GM21529 (cell line): ENCODE measurements around the gene LRFN2.

ENCODE experiments used
- ATAC-seq: cut with Tn5 transposase; IDR thresholded peaks from one replicate; pipeline ENCODE4 v1.9.1; 2021; ENCODE audit not compliant: unreplicated experiment

The LRFN2 gene

DNA sequence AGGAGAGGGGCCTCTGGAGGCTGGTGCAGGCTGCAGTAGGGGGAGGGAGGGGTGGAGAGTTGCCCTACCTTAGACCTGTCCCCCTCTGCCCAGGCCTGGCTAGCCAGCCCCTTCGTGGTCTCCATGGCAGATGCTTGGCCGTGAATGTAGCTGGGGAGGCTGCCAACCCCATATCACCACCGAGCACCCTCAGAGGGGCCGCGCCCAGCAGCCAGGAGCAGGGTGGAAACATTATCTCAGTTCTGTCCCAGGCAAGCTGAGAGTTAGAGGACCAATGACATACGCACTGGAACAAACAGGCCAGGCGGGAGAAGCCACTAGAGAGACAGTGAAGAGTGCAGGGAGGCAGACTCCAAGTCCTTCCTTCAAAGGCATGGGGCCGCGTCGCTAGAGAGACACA is 66.5 kb downstream of the LRFN2 start:
- ATAC-seq, result no peak

DNA sequence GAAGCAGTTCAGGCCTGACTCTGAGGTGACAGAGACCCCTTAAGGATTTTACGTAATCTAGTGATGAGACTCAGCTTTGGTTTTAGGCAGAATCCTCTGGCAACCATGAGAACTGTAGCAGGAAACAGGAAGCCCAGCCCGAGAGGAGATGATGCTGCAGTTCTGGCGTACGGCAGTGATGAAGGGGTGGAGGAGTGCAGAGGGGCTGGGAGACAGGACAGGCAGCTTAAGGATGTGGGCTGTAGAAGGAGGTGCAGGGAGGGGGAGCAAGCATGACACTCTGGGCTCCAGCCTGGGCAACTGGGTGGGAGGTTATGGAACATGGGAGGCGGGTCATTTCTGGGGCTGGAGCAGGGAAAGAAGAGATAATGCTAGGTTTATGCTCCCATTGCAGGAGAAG is 67.1 kb downstream of the LRFN2 start:
- ATAC-seq, result no peak

DNA sequence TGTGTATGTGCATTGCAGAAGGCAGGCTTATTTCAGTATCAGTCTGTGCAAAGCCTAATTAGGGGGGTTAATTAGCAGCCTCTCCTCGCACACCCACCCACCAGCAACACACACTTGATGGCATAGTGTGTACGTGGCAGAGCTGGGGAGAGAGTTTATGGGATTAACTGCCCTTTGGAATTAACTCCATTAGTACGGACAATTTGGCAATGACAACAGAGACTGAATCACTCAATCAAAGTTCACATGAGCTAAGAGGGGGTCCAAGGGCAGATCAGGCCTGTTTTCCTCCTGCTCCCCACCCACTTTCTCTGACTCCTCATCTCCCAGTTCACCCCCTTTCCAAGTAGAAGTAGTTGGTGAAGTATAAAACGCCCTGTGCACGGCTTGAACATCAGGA is 69.5 kb downstream of the LRFN2 start:
- ATAC-seq, result no peak

DNA sequence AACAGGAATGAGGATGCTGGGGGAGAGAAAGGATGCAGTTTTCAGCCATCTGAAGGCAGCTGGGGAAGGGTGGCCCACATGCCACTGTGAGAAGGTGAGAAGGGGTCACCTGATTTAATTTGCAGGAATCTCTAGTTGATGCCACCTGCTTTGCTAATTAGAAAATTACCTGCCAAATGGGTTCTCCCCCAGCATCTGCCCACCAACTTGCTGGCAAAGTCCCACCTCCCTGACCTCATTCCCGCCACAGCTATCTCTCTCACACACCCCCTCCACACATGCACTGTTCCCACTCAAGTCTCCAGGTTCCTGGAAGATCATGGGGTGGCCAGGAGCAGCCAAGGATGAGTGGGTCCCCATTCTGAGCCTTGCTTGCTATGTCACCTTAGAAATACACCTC is 70.7 kb downstream of the LRFN2 start:
- no peak for ATAC-seq

DNA sequence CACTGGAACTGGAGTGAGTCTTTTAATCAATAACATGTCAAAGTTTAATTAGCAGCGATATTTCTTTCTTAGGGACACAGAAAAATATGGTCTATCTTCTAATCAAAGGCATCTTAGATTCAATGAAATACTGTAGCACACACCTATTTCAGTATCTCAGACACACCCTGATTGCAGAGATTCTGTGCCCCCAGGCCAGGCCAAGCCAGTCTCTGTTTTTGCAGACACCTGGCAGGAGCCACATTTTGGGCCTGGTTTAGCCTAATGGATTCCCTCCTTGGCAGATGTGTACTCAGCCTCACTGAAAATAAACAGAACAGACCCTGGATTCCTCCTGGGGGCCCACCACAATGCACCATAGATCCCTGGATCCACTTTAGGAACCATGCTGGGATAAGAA is 74.8 kb downstream of the LRFN2 start:
- no peak for ATAC-seq

DNA sequence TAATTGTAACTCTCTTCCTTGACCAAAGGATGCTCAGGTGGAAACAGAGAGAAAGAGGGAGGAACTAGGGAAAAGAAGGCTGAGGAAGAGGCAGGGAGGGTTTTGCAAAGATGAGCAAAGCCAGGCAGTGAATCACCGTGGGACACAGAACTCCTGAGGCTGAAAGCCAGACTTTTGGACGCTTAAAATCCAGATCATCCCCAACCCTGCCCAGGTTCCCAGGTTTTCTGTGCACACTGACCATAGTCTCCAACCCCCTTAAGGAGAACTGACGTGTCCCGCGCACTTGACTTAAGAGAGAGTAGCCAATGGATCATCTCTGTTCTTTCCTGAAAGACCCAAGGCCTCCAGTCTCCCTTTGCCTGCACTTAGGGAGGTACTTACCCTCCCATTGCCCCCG is 75.3 kb downstream of the LRFN2 start:
- ATAC-seq, result no peak

DNA sequence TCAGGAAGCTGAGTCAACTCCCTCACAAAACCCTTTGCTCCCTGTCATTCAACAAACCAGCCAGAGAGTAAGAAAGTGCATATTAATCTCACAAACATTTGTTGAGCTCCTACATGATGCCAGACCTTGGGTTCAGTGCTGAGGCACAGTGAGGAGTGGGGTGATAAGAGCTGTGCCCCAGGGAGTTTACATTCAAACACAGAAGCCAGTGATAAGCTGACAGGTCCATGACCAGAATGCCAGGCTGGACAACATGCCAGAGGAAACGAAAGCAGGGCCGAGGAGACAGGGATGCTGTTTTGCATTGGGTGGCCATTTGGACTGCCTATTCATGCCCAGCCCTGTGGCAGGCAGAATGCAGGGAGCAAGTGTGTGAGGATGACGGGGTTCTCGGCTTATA is 76.7 kb downstream of the LRFN2 start:
- no peak for ATAC-seq

DNA sequence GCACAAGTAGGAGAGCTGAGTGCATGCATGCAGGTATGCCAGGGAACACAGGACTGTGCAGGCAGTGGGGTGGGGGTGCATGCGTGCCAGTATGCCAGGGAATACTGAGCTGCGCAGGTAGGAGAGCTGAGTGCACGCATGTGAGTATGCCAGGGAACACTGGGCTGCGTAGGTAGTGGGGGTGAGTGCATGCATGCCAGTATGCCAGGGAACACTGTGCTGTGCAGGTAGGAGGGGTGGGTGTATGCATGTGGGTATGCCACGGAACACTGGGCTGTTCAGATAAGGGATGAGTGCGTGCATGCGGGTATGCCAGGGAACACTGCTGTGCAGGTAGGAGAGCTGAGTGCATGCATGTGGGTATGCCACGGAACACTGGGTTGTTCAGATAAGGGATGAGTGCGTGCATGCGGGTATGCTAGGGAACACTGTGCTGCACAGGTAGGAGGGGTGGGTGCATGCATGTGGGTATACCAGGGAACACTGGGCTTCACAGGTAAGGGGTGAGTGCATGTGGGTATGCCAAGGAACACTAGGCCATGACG is 77.4 kb downstream of the LRFN2 start:
- no peak for ATAC-seq

DNA sequence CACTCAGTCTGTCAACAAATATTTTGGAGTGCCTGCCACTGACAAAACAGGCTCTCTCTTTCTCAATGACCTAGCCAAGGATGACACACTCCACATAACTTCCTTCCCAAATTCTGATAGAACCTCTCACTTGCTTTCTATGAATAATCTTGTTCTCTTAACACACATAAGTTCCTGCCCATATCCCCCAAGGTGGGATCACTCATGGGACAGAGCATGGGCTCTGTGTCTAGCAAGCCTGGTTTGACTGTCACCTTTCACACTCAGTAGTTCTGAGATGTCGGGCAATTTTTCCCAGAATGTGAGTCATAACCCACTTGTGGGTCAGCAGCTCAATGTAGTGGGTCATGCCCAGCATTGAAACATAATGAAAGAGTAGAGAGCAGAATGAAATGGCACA is 78.1 kb downstream of the LRFN2 start:
- no peak for ATAC-seq

DNA sequence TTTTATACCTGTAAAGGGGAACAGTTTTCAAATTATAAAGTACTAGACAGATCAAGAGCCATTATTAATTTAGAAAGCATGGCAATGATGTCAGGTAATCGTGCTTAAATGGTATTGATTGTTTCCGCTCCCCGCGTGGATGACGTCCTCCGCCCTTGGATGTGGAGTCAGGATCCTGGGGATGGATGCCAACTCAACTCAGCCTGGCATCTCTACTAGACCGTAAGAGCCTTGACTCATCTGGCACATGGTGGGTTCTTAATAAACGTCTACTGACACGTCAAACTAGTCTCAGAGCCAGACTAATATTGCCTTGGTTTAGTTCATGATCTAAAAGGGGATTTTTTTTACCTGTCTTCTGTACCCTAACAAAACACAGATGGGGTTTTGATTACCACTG is 80.2 kb downstream of the LRFN2 start:
- no peak for ATAC-seq

DNA sequence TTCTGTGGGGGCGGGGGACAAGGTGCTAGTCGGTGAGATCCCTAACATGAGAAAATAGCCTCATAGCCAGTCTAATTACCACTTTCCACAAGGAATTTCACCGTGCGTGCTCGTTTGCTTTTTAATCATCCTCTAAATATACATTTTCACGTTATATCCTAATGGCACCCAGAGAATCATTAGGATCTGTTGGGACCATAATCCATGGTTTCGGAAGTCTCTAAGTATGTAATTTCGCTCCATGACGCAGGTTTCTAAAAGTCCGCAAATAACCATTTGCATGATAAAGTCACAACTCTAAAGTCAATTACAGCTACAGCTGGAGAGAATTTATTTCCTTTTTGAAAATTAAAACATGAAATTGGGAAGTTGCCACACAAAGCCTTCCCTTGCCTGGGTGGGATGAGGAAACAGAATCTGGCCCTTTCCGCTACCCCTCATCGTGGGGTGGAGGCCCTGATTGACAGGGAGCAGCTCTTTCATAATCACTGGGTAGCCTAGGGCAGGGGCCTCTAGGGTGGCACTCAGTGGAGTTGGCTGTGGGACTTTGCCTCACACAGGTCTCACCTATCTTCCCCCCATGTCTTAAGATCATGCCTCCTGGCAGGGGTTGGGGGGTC is 81.9 kb downstream of the LRFN2 start:
- no peak for ATAC-seq

DNA sequence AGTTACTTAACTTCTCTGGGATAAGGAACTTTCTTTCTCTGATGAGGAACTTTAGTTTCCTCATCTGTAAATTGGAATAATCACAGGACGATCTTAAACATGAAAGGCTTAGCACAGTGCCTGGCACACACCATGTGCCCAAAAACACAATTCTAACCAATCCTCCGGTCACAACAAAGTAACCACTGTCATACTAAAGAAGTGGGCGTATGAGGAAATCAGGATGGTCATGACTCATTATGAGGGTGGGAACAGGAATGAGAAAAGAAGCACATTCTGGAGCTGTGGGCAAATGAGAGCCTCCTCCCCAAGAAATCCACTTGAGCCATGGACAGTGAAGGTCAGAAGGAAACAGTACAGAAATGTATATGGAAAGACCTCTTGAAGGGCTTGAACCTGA is 82.9 kb downstream of the LRFN2 start:
- no peak for ATAC-seq

DNA sequence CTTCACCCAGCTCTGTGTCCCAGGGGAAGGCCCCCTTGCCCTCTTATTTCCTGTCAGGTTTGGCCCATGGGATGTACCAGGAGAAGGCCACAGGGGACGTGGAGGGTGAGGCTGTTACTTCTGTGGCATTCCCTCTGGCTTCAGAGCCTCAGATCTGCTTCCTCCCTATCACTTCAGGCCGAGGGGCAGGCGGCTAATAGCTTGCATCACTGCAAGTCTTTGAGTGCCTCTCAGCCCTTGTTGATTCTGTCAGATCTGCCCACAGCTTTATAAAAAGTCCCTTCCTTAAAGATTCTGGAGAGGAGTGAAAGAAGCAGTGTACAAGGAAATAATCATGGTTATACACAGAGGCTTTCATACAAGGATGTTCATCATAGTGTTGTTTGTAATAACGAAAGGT is 86.9 kb downstream of the LRFN2 start:
- ATAC-seq, result no peak

DNA sequence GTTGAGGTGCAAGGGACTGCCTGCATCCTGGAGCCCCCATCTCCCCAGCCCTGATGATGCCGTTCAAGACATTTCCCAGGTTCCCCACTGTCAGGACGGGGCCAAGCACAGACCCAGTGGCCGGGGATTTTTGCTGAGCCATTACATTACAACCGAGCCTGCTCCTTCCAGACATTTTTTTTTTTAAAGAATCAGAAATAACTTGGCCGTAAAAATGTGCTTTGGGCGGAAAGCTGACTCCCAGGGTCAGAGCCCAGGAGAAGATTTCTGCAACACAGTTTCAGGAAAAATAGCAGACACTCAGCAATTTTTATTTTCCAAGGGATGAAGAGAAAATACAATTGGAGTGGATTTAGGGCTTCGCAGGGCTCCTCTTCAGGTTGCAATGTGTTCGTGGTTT is 87.9 kb downstream of the LRFN2 start:
- ATAC-seq, result no peak

DNA sequence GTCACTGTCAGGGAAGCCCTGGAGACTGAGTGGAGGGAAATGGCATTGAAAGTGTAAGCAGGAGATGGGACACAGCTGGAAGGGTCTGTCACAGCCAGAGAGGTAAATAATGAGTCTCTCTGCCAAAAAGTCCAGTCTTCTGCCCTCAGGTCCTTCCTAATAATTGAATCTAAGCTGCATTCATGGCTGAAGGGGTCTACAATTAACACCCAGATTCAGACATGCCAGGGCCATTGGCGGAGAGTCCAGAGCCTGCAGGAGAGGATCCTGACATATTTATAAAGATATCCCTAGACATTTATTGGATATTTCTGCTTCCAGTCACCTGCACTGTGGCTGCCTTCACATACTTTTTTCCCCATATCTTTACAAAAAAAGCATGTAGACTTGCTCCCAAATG is 89.0 kb downstream of the LRFN2 start:
- ATAC-seq, result no peak

DNA sequence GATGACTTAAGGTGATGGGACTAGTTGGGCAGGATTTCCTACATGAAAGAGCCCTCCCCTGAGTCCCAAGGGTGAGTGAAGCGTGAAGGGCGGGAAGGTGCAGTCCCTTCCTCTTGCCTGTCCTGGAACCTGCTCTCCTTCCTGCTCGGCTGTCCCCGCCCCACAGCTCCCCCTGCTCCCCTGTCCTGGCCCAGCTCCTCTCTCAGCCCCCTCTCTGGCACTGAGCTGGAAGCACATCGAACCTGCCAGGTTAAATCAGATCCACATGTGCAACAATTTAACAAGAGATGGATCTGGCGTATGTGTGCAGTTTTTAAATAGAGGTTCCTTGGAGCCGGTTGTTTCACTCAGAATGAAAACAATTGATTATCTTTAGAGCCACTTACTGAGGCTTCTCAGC is 95.0 kb downstream of the LRFN2 start:
- no peak for ATAC-seq

DNA sequence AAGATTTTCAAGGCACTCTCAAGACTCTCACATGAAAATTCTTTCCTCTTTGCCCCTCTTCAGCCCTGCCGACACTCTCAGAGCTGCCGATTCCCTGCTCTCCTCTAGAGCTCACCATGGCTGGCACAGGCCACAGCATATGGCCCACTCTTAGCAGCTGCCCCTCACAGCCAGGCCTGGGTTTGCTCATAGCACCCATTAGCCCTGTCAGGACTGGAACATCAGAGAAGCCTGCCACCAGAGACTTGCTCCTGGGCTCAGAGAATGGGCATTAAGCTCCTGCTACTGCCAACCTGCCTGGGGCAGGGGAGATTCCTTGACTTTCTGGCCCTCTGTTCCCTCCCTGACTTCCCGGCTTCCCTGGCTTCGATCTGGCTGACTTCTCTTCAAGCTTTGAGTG is 96.7 kb downstream of the LRFN2 start:
- no peak for ATAC-seq

DNA sequence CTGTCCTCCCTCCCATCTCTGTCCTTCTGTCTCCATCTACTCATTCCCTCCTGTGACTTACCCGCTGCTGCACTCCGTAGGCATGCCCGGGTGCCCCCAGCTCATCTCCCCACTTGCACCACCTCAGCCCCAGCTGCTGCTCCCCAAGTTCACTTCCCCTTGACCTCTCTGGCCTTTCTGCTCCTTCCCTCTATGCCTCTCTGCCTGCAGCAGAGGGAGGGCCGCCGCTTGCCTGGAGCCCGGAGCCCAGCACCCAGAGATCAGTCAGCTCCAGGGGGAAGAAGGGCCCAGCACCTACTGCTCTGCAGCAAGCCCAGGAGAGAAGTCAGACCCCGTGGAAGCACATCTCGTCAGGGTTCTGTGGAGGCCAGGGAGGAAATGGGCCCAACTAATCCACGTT is 97.4 kb downstream of the LRFN2 start:
- no peak for ATAC-seq

DNA sequence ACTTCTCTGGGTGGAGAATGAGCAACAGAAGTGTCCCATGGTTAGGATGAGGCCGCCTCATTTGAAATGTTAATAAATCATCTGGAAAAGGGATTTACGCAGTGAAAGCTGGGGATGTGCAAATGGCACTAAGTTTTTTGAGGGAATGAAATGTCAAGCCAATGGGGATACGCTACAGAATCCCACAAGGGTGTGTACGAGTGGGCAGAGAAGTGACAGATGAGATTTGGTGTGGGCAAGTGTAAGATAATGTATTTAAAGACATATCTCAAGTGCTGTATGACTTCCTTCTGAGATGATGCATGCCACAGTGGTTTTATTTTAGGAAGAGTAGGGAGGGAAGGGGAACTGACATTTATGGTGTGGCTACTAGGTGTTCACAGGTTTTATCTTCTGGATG is 100.6 kb downstream of the LRFN2 start:
- no peak for ATAC-seq

DNA sequence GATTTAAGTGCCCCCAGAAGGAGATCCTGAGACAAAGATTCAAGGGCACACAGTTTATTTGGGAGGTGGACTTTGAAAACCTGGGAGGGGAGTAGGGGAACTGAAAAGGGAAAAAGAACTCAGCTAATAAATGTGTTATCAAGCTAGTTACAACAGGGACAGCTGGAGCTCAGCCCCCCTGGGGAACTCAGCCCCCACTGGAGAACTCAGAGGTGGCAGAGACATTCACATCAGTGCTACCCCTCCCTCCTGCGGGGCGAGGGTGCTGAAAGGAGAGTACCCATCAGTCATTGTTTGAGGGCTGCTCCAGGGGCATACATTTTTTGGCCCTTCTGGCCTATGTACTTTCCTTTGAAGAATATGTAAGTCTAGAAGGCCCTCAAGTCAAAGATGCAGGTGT is 101.4 kb downstream of the LRFN2 start:
- ATAC-seq, result no peak

DNA sequence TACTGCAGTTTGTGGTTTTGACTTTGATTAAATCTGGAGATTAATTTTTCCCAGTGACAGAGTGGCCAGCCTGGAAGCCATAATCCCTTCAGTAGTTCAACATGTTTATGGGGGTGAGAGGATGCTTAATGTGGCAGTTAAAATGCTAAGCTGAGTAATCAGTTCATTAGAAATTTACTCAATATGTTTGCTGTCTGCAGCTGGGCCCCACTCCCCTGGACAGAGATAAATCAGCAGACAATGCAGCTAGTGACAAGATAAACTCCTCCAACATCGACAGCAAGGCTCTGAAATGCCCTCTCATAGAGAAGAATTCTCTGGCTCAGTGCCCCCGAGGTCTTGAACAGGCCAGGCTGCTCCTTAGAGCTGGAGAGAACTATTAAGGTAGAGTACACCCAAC is 101.9 kb downstream of the LRFN2 start:
- ATAC-seq, result no peak

DNA sequence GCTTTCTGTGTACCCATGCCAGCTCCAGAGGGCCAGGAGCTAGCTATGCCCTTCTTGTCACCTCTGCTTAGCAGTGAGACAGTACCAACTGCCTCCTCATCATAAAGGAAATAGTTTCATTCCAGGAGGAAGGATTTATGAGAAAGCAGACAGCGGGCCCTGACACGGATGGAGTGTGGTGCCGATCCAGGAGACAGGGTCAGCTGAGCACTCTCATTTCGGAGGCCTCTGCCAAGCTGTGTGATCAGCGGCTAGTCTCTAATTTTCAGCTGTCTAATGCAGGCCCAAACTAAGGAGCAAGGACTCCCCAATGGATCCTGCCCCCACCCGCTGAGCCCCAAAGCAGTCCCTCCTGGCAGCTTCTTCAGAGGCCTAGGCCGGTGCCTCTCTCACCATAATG is 103.1 kb downstream of the LRFN2 start:
- no peak for ATAC-seq

DNA sequence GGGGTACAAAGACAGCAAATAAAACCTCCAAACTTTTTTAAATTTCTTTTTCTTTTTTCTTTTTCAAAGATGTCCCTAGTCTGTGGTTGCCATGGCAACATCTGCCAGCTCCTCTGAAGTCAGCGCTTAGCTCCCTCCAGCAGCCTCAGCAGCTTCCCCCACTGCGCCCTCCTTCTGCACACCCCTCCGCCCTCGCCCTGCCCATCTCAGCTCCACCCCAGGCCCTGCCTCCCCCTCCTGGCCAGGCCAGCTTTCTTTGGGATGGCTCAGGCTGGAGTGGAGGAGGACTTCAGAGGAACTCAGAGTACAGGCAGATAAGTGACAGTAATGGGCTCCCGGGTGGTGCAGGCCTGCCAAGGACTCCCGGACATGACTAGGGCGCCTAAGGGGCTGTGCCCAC is 104.6 kb downstream of the LRFN2 start:
- no peak for ATAC-seq

DNA sequence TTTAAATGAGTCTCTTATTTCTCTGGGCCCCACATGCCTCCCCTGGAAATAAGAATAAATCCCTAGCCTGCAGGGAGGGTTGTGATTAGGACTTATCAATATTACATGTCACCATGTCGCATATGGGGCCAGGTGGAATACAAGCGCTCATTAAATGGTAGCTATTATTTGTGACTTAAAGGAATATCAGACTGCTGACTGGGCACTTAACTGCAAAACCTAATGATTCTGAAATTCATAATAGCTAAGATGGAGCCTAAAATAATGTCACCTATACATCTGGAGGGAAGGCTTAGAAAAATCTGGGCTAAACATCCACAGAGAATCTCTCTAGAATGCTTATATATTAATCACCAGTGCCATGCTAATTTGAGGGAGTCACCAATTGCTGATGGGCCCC is 106.5 kb downstream of the LRFN2 start:
- ATAC-seq, result no peak
